Breast epithelium (tissue), 4 donors: ENCODE data around the gene WDR11. TPM values are rescaled to one million over a fixed set of nuclear protein-coding genes. Genes with fewer than 3 reads are reported as not detected.

Source experiments
- DNase-seq, 2 donors: peaks; one replicate each; pipeline ENCODE4 v3.0.0-alpha.2; 2019; ENCODE audit warnings: low spot score in 2 of 2
- H3K27ac ChIP-seq, 2 donors: fragments of 200-600 bp; sonication (generic) in 1 of 2; one replicate each; pipeline ENCODE4 v1.5.1; 2016 to 2019; ENCODE audit warnings: mild to moderate bottlenecking in 1 of 2
- H3K27me3 ChIP-seq, 2 donors: fragments of 200-600 bp; sonication (generic) in 1 of 2; one replicate each; pipeline versions ENCODE4 v1.5.1 to v1.6.0; 2017 to 2019; ENCODE audit warnings: control low read depth in 1 of 2, mild to moderate bottlenecking in 1 of 2
- H3K36me3 ChIP-seq: fragments of 200-600 bp; one replicate; pipeline ENCODE4 v1.5.1; 2019
- H3K4me1 ChIP-seq, 2 donors: fragments of 200-600 bp; sonication (generic); one replicate each; pipeline ENCODE4 v1.5.1; 2016 to 2019; ENCODE audit warnings: control low read depth in 1 of 2
- H3K4me3 ChIP-seq, 3 donors: fragments of 200-600 bp; sonication (generic); 1 replicate in 2 of 3; 2 replicates in 1 of 3; pipeline ENCODE4 v1.5.1; 2016 to 2019; ENCODE audit warnings: mild to moderate bottlenecking in 3 of 3, moderate library complexity in 2 of 3
- H3K9me3 ChIP-seq, 2 donors: fragments of 200-600 bp; sonication (generic) in 1 of 2; one replicate each; pipeline ENCODE4 v1.5.1; 2016 to 2019; ENCODE audit warnings: control low read depth in 1 of 2
- CTCF ChIP-seq, 3 donors: fragments of 450-650 bp; IDR thresholded peaks; one replicate each; pipeline ENCODE4 v1.5.1; 2016 to 2017; ENCODE audit warnings: antibody characterized with exemption in 3 of 3, mild to moderate bottlenecking in 3 of 3, moderate library complexity in 3 of 3
- POLR2A ChIP-seq: fragments of 450-650 bp; IDR thresholded peaks from one replicate; pipeline ENCODE4 v1.6.1; 2016; ENCODE audit warnings: antibody characterized with exemption, mild to moderate bottlenecking, moderate library complexity
- POLR2AphosphoS5 ChIP-seq, 3 donors: sonication (generic); formaldehyde crosslinking; IDR thresholded peaks; one replicate each; pipeline ENCODE4 v1.6.1; 2017; ENCODE audit warnings: antibody characterized with exemption in 3 of 3
- intact Hi-C: fragments of 100-400 bp; cut with DNase I; formaldehyde crosslinking; loops from one replicate; pipeline ENCODE4 v1.15.1; 2023; ENCODE audit warnings: low total_unique reads
- total RNA-seq, 3 donors: library from RNA; depleted of rRNA; stranded (reverse); fragments of >200 nt; gene quantifications; one replicate each; pipeline ENCODE4 v1.1.0, GENCODE V29; 2016

Gene WDR11
- total RNA-seq, 3 donors from 2014 or later, result 58.7 to 74.8 (median 65.6) TPM

DNA sequence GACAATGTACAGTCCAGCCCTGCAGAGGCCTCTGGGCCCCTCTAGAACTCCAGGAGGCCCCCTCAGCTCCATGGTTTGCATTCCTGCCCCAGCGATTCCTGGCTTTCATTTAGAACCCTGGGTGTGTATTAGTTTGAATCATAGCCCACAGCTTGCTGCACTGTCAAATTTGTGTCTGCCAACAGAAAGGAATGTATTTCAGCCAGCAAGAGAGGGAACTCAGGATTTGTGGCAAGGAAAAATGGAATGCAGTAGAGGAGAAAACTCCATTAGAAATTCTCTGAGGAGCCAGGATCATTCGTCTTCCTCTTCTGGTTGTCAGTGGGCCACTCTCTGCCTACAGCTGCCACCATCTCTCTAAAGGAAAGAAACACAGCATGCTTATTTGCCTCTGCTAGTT is 27.9 kb upstream of the WDR11 start:
- H3K4me3 ChIP-seq, result no peak overlapping the region
- DNase-seq, result no peak
- H3K9me3 ChIP-seq, result no peaks in the 10 kb centered on the region
- H3K4me1 ChIP-seq, result no peaks in the 10 kb centered on the region
- no peak for TF ChIP-seq CTCF (IDR thresholded peaks at IDR 0.05)
- TF ChIP-seq POLR2A, result no peak
- no peak for TF ChIP-seq POLR2AphosphoS5 (IDR thresholded peaks at IDR 0.05)
- intact Hi-C loops, result no loop called here
- H3K27me3 ChIP-seq, result no peaks in the 10 kb centered on the region
- no peak overlapping the region for H3K27ac ChIP-seq
- H3K36me3 ChIP-seq, result no peaks in the 10 kb centered on the region

GRCh38 chr10:120824881-120825309 is 26.3 kb upstream of the WDR11 start:
- Histone ChIP-seq H3K36me3 (no peaks in the 10 kb centered on the region), H3K27ac (no peak overlapping the region), H3K4me1 (no peaks in the 10 kb centered on the region), H3K27me3 (no peaks in the 10 kb centered on the region), H3K4me3 (no peak overlapping the region), H3K9me3 (no peaks in the 10 kb centered on the region)
- intact Hi-C loops, result no loop called here
- no peak for TF ChIP-seq CTCF (IDR thresholded peaks at IDR 0.05)
- no peak for DNase-seq

DNA sequence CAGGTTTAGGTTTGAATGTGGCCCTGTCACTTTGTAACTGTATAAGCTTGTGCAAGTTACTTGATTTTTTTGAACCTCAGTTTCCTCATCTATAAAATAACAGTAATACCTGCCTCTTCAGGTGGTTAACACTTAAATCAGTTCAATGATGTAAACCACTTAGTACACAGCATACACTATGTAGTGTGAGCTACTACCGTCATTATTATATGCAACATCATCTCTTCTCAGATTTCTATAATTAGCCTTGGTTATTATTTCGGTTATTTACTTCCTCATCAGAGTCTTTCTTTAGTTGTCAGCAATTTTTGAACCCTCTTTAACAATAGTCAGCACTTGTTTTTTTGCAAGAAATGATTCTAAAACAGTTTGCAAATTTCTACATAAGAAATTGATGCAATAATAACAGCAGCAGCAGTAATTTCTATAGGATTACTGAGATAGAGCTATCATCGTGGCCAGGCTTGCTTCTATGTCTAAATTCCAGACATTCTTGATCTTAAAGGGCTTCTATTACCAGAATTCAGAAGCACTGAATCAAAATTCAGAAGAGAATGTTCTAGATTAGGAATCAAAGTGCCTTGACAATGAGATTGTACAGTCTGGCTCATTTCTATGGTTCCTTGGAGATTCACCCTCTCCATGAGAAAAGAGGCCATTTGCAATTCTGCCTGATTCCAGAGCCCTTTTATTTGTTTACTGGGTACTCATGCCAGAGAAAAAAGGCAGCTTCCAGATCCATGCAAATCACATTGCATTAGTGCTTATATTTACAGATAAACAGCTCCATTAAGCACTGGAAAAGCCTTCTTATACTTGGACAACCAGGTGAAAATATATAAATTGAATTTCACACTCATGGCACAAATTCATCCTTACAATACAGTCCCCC is 25.0 kb upstream of the WDR11 start:
- Histone ChIP-seq H3K27me3 (no peaks in the 10 kb centered on the region), H3K4me1 (no peaks in the 10 kb centered on the region), H3K4me3 (no peak overlapping the region), H3K27ac (no peak overlapping the region), H3K9me3 (no peaks in the 10 kb centered on the region), H3K36me3 (no peaks in the 10 kb centered on the region)
- TF ChIP-seq POLR2A (no peak), CTCF (IDR thresholded peaks at IDR 0.05) (no peak), POLR2AphosphoS5 (IDR thresholded peaks at IDR 0.05) (no peak)
- DNase-seq, result no peak
- intact Hi-C loops, result no loop called here

GRCh38 chr10:120827251-120827875 is 23.8 kb upstream of the WDR11 start:
- Histone ChIP-seq H3K27me3 (no peaks in the 10 kb centered on the region), H3K4me1 (no peaks in the 10 kb centered on the region), H3K9me3 (no peaks in the 10 kb centered on the region), H3K27ac (no peak overlapping the region), H3K36me3 (no peaks in the 10 kb centered on the region), H3K4me3 (no peak overlapping the region)
- TF ChIP-seq POLR2AphosphoS5 (IDR thresholded peaks at IDR 0.05) (no peak), CTCF (IDR thresholded peaks at IDR 0.05) (no peak), POLR2A (no peak)
- intact Hi-C loops, result no loop called here
- no peak for DNase-seq

DNA sequence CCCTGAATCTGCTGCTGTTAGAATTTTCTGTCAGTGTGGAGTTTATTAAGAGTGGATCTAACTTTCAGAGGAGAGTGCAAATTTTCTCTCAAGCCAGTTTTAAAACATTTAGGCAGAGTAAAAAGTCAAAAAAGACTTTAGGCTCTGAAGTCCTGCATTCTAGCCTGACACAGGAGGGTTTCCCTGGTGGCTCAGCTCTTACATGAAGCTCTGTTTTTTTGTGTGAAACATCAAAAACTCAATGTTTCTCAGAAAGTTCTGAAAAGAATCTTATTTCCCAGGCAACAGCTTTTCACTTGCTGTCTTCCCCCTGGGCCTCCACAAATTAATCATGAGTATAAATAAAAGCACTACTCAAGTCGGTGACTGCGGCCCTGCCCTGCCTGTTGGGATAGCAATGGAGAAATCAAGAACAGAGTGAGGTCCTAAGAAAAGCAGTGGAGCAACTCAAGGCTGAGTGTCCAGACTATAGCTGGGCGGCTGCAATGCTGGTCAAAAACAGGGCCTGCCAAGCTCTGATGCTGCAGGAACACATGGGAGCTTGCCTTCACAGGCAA is 22.3 kb upstream of the WDR11 start:
- Histone ChIP-seq H3K27me3 (no peaks in the 10 kb centered on the region), H3K4me1 (no peaks in the 10 kb centered on the region), H3K27ac (no peak overlapping the region), H3K9me3 (no peaks in the 10 kb centered on the region), H3K4me3 (no peak overlapping the region), H3K36me3 (no peaks in the 10 kb centered on the region)
- DNase-seq, result no peak
- no peak for TF ChIP-seq POLR2AphosphoS5 (IDR thresholded peaks at IDR 0.05)
- no peak for TF ChIP-seq CTCF (IDR thresholded peaks at IDR 0.05)
- no peak for TF ChIP-seq POLR2A
- intact Hi-C loops, result no loop called here
